Fibroblast of peridontal ligament (primary cell): ENCODE data around the gene PLA2G6.
A peak's percentile ranks its signal among the peaks of the same experiment; 100 is the strongest.

Experiments
- DNase-seq: peaks from one replicate; pipeline ENCODE4 v3.0.0-alpha.2; 2010; ENCODE audit errors: extremely low read depth

The PLA2G6 gene

GRCh38 chr22:38213990-38214301 is 32.3 kb upstream of the PLA2G6 start:
- DNase-seq: no peak

DNA sequence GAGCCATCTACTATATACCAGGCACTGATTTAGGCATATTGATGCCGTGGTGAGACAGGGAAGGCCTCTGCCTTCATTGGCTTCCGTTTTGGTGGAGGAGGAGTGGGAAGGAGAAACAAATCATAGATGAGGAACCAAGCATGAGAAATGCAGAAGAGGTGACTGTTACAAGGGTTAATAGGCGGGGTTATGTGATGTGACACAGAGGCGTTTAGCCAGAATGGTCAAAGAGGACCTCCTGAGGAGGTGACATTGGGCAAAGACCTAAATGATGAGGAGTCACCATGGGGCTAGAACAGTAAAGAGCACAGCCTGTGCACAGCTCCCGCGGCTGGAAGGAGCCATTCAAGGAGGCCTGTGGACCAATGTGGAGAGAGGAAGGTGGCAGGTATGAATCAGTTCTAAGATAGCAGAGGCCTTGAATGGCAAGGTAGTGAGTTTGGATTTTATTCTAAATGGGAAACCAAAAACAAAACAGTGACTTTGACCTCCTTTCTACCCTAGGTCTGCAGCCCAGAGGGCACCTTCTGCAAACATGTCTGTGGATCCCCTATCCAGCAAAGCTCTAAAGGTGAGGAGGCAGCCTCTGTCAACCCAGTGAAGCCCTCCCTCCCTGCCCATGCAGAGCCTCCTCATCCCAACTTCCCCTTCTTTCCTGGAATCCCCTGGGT is 31.8 kb upstream of the PLA2G6 start:
- no peak for DNase-seq

- DNase-seq: no peak
Observed at GRCh38 chr22:38212442-38212841, 30.8 kb upstream of the PLA2G6 start.

- no peak for DNase-seq
Observed at GRCh38 chr22:38211556-38211955, 29.9 kb upstream of the PLA2G6 start.

DNA sequence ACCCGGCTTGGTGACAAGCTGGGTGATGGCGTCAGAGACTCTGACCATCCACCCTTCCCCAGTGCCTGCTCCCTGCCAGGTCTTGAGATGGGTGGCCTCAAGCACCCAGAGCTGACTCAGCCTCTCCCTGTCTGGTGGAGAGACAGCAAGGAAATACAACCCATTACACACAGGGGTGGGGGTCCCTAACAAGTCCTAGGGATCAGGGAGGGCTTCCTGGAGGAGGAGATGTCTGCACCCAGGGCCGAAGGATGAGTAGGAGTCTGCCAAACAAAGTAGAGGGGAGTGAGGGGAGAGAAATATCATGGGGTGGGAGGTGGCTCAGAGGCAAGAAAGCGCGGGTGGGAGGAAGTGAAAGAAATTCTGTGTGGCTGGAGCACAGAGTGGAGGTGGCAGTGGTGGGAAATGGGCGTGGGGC is 26.9 kb upstream of the PLA2G6 start:
- no peak for DNase-seq

DNA sequence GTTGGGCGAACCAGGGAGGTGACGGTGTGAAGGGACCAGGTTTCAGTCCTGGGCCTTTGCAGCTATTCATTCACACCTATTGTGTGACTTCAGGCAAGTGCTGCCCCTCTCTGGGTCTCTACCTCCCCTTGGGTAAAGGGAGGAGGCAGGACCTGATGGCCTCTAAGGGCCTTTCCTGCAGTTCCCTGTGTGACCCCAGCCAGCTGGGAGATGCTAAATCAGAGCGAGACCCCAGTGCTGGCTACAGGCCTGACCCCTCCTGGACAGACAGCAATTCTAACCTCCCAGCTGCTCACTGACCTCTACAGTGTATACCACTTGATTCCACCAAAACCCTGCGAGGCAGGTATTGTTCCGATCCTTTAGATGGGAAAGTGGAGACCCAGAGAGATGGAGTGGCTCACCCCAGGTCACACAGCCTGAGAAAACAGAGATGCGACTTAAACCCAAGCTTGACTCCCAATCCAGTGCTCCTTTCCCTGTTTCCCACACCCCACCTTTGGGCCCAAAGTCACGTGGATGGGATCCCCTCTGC is 26.3 kb upstream of the PLA2G6 start:
- DNase-seq: no peak

- DNase-seq: peak; percentile 83
Observed at GRCh38 chr22:38205261-38206128, 23.9 kb upstream of the PLA2G6 start.

DNA sequence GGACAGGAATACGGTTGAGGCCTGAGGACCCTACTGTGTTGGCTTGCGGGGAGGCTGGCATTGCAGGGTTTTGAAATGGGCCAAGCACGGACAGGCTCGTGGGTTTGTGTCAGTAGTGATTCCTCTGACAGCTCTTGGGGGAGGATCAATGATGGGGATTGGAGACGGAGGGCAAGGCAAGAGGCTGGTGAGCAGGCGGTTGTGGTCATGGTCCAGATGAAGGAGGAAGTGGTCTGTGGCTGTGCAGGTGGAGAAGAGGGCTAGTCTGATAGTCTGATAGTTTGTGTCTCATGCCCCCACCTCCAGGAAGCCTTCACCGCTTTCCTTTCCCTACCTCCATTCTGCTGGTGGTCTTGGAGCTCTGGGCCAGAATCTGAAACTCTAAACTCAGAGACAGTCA is 23.2 kb upstream of the PLA2G6 start:
- no peak for DNase-seq

GRCh38 chr22:38203855-38204514 is 22.4 kb upstream of the PLA2G6 start:
- DNase-seq: peak; percentile 72

DNA sequence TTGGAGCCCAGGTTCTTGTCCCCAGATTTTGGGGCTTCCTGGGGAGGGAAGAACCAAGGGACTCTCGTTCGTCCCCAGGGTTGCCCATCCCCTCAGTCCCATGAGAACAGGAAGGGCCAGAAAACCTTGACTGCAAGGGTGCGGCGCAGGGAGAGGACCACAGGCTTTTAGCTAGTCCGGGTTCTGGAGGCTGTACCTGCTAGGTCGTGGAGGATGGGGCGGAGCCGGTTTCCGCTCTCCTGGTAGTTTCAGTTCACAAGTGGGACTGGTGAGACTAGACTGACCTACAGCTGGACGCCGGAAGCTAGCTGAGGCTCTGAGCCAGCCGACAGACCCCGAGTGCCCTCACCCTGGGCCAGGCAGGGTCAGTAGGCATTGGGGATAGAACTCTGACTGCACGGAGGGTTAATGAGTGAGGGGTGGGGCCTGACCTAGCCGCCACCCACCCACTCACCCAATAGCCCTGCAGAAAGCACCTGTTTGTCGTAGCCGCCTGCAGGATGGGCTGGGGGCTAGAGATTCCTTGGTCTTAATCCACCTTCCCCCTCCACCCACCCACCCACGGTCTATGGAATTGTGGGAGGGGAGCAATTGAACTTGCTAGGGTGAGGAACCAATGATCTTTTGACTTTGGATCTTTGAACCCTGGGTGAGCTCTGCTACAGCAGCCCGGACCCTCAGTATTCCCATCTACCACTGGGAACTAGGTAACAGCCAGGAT is 21.6 kb upstream of the PLA2G6 start:
- peak; percentile 32 for DNase-seq

GRCh38 chr22:38202437-38203089 is 20.9 kb upstream of the PLA2G6 start:
- peak; percentile 85 for DNase-seq

GRCh38 chr22:38201711-38202436 is 20.2 kb upstream of the PLA2G6 start, which contains the start of gene MAFF:
Gene MAFF, plus strand, starts transcription at chr22:38201994. Its CDS starts 11,860 bp downstream, at chr22:38213854.
- peak; percentile 97 for DNase-seq

DNA sequence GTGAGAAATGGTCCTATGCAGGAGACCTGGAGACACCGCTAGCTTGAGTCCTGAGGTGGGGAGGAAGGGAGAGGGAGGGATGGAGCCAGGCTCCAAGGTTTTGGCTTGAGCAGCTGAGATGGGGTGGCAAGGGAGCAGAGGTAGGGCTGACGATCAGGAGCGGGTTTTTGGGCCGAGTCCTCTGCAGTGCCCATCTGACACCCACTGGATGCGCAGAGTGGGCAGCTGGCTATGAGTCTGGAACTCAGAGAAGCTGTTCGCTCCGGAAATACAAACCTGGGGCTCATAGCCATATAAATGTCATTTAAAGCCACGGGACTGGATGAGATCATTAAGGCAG is 19.7 kb upstream of the PLA2G6 start:
- no peak for DNase-seq

GRCh38 chr22:38199826-38200559 is 18.4 kb upstream of the PLA2G6 start:
- no peak for DNase-seq

DNA sequence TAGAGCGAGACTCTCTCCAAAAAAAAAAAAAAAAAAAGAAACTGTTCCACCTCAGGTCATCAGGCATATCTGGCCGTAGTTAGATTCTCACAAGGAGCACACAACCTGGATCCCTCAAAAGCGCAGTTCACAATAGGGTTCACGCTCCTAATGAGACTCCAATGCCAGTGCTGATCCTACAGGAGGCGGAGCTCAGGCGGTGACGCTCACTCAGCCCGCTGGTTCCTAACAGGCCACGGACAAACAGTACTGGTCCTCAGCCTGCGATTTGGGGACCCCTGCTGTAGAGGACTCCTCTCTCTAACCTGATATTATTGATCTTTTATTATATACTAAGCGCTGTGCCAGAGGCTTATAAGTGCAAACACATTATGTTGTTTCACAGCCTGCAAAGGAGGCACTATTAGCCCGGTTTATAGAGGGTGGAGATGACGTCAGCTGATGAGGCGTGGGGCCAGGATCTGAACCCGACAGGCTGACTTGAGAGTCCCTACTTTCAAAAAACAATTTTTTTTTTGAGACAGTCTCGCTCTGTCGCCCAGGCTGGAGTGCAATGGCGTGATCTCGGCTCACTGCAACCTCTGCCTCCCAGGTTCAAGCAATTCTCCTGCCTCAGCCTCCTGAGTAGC is 15.3 kb upstream of the PLA2G6 start:
- DNase-seq: no peak

DNA sequence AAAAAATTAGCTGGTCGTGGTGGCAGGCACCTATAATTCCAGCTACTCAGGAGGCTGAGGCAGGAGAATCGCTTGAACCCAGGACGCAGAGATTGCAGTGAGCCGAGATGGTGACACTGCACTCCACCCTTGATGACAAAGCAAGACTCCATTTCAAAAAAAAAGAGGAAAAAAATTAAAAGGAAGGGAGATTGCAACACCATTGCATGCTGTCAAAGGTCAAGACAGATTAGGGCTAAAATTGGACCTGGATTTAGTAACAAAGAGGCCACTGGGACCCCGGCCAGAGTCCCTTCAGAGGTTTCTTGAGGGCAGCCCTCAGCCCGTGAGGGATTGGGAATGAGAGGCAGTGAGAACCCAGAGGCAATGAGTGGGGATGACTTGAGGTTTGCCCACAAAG is 11.9 kb upstream of the PLA2G6 start:
- no peak for DNase-seq

DNA sequence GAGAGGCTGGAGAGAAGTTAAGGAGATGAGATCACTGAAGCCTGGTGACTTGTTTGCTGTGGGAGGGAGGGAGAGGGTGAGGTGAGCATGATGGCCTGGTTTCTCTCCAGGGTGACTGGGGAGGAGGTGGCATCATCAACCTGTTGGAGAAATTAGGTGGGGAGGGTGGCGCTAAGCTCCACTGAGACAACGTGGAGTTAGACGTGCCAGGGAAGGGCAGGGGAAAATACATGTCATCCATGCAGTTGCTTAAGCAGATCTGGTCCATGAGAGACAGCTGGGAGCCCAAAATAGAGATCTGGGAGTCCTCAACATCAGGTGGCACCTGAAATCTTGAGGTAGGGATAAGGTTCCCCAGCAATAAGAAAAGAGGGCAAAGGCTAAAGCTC is 10.8 kb upstream of the PLA2G6 start:
- no peak for DNase-seq

GRCh38 chr22:38191731-38192474 is 10.3 kb upstream of the PLA2G6 start:
- DNase-seq: no peak

DNA sequence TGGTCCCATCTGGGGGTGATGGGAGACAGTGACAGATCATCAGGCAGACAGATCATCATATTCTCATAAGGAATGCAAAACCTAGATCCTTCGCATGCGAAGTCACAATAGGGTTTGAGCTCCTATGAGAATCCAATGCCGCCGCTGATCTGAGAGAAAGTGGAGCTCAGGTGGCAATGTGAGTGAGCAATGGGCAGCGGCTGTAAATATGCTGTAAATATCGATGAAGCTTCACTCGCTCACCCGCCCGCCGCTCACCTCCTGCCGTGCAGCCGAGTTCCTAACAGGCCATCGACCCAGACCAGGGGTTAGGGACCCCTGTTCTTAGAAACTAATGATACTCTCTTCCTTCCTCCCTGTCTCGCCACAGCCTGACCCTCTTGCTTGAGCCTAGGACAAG is 9.4 kb upstream of the PLA2G6 start:
- DNase-seq: no peak
